ENCODE measurements around the gene DST. TPM values are rescaled to one million over a fixed set of nuclear protein-coding genes. Genes with fewer than 3 reads are reported as not detected.

DST gene
- total and polyA plus RNA-seq, 11 donors: 107 to 607 (median 366) TPM

- Histone ChIP-seq H3K9me3 (peaks cover 0 to 7% (median 0%) of the 10 kb centered on the region in 12 donors), H3K4me1 (peaks cover 0 to 26% (median 15%) of the 10 kb centered on the region in 12 donors), H3K36me3 (peaks cover 0 to 100% (median 85%) of the 10 kb centered on the region in 9 donors), H3K27me3 (no peaks in the 10 kb centered on the region), H3K4me3 (no peak overlapping the region), H3K27ac (no peak overlapping the region)
- TF ChIP-seq, protein P1, sequence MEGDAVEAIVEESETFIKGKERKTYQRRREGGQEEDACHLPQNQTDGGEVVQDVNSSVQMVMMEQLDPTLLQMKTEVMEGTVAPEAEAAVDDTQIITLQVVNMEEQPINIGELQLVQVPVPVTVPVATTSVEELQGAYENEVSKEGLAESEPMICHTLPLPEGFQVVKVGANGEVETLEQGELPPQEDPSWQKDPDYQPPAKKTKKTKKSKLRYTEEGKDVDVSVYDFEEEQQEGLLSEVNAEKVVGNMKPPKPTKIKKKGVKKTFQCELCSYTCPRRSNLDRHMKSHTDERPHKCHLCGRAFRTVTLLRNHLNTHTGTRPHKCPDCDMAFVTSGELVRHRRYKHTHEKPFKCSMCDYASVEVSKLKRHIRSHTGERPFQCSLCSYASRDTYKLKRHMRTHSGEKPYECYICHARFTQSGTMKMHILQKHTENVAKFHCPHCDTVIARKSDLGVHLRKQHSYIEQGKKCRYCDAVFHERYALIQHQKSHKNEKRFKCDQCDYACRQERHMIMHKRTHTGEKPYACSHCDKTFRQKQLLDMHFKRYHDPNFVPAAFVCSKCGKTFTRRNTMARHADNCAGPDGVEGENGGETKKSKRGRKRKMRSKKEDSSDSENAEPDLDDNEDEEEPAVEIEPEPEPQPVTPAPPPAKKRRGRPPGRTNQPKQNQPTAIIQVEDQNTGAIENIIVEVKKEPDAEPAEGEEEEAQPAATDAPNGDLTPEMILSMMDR (IDR thresholded peaks at IDR 0.05): no peak
- TF ChIP-seq POLR2A (IDR thresholded peaks at IDR 0.05): no peak
- WGBS, 4 donors: 40 to 94% (median 62%) methylated on average over 1 of the region's 1 CpG
- ATAC-seq (no peak), DNase-seq (no peak)
- intact Hi-C loops (cut with DNase I): loop anchor here in 3 of 10 donors (10.0 kb wide), 3 partner anchors 60 to 110 kb away; no protein-coding TSS in a partner anchor
These were observed 168.2 kb downstream of the DST start for GRCh38 chr6:56474532-56474931.

DNA sequence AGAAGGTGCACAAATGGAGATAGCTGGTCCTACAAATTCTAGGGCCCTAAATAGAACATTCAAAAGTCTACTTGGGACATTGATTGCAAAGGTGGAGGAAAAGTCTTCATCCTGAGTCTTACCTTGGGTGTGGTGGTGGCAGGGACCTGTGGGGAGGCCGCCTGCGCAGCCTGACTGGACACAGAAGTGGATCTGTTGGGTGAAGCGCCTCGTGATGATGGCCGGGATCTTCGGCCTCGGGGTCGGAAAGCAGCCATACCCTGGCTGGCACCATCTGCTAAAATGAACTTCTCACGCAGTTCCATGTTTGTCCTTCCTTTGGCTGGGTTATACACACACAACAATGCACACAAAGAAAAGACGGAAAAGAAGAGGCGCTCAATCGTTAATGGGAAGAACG, 179.2 kb downstream of the DST start:
- WGBS, 4 donors: 96 to 99% (median 97%) methylated on average over 13 of the region's 13 CpGs
- ATAC-seq (no peak), DNase-seq (no peak)
- H3K4me1 ChIP-seq: no peaks in the 10 kb centered on the region
- H3K36me3 ChIP-seq: peaks cover 5 to 100% (median 66%) of the 10 kb centered on the region in 9 donors
- no peak for TF ChIP-seq POLR2A (IDR thresholded peaks at IDR 0.05)
- no peak overlapping the region for H3K4me3 ChIP-seq
- H3K27ac ChIP-seq: no peak overlapping the region
- H3K27me3 ChIP-seq: no peaks in the 10 kb centered on the region
- no peaks in the 10 kb centered on the region for H3K9me3 ChIP-seq
- intact Hi-C loops (cut with DNase I): loop anchor here in 1 of 10 donors (10.0 kb wide), 1 partner anchor 131 kb away; no protein-coding TSS in a partner anchor

DNA sequence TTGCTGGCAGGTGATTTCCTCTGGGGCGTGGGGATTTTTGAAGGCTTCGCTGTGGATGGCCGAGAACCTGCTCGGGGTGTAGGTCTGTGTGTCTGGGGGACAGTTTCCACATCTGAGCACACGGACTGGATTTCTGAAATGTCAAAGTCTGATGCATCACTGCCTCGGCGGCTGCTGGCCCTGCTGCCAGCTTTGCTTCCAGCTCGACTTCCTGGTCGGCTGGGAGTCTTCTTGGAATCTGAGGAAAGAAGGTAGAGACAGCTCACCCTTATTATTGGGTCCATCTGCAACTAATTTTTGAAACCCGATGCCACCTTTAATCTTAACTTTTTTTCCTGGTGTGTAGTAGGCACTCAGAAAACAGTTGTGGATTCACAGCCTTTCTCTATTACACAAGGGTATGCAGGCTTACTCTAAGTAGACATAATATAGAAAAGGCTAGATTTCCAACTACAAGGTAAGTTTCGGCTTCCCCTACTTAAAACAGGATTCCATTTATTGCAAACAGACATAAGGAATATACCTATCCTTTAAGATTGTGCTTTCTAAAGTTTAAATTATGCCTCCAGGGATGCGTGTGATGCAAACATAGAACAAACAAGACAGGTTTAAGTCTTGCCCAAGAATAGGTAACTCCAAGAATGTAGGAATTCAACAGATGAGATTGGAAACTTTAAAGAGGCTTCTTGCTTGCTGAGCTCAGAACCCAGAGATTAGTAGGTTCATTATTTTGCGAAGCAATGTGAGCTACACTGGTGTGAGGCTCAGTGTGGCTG, 183.5 kb downstream of the DST start:
- ATAC-seq: peak in 1 of 4 donors; percentile 8
- H3K9me3 ChIP-seq: no peaks in the 10 kb centered on the region
- H3K27ac ChIP-seq: no peak overlapping the region
- H3K4me3 ChIP-seq: no peak overlapping the region
- no peaks in the 10 kb centered on the region for H3K4me1 ChIP-seq
- no peaks in the 10 kb centered on the region for H3K27me3 ChIP-seq
- WGBS, 4 donors: 89 to 96% (median 91%) methylated on average over 13 of the region's 13 CpGs
- intact Hi-C loops (cut with DNase I): loop anchor here in 2 of 10 donors (5.0 to 10.0 kb wide), 3 partner anchors 38 to 102 kb away; no protein-coding TSS in a partner anchor
- no peak for DNase-seq
- TF ChIP-seq POLR2A (IDR thresholded peaks at IDR 0.05): no peak
- TF ChIP-seq, protein P1 (IDR thresholded peaks at IDR 0.05): no peak
- peaks cover 0 to 99% (median 62%) of the 10 kb centered on the region in 9 donors for H3K36me3 ChIP-seq

DNA sequence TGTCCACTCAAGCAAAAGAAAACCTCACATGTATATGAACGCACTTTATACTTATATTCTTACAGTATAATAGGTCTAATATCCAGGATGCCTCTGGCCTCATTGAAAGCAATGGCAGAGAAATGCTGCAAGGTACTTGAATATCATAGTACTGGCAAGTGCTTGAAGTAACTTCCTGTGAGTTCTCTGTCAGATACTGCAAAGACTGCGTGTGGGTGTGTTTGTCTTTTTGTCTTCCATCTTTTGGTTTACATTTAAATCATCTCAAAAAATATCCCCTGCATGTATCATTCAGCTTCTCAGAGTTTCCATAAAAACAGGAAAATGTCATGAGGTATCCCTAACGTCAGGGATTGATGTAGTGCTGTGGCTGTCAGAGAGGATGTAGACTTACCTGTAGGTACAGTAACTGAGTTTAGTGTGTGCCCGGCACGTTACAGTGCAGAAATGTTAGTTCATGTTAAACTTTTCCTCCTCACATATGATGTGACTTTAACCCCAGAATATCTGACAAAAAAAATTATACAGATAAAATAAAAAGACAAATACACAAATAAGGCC, 184.3 kb downstream of the DST start:
- Histone ChIP-seq H3K9me3 (no peaks in the 10 kb centered on the region), H3K36me3 (peaks cover 0 to 92% (median 54%) of the 10 kb centered on the region in 9 donors), H3K4me3 (no peak overlapping the region), H3K27ac (no peak overlapping the region), H3K4me1 (no peaks in the 10 kb centered on the region), H3K27me3 (no peaks in the 10 kb centered on the region)
- 70 to 86% (median 83%) methylated on average over 5 of the region's 5 CpGs for WGBS, 4 donors
- DNase-seq (no peak), ATAC-seq (no peak)
- intact Hi-C loops (cut with DNase I): loop anchor here in 2 of 10 donors (5.0 to 10.0 kb wide), 3 partner anchors 39 to 101 kb away; no protein-coding TSS in a partner anchor
- TF ChIP-seq, protein P1 (IDR thresholded peaks at IDR 0.05): no peak
- no peak for TF ChIP-seq POLR2A (IDR thresholded peaks at IDR 0.05)

All from heart left ventricle (tissue), 16 donors.